Measurements from ENCODE around the gene VASN.

Gene VASN

DNA sequence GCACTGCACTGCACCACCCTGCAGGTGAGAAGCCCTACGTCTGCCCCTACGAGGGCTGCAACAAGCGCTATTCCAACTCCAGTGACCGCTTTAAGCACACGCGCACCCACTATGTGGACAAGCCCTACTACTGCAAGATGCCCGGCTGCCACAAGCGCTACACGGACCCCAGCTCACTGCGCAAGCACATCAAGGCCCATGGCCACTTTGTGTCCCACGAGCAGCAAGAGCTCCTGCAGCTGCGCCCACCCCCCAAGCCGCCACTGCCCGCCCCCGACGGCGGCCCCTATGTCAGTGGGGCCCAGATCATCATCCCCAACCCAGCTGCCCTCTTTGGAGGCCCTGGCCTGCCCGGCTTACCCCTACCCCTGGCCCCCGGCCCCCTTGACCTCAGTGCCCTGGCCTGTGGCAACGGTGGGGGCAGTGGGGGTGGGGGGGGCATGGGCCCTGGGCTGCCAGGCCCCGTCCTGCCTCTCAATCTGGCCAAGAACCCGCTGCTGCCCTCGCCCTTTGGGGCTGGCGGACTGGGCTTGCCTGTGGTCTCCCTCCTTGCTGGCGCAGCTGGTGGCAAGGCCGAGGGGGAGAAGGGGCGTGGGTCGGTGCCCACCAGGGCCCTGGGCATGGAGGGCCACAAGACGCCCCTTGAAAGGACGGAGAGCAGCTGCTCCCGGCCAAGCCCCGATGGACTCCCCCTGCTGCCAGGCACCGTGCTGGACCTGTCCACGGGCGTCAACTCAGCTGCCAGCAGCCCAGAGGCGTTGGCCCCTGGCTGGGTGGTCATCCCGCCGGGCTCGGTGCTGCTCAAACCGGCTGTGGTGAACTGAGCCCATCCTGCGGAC is 34.7 kb upstream of the VASN start:
- Histone ChIP-seq H3K27me3 (no peaks in the 10 kb centered on the region), H3K9me3 (no peaks in the 10 kb centered on the region), H3K36me3 (peaks cover 47% of the 10 kb centered on the region), H3K4me1 (peaks cover 9% of the 10 kb centered on the region; the same call in 1 of the 2 replicates), H3K4me3 (ENCODE audit: low read depth, low read length) (no peak overlapping the region)
- TF ChIP-seq, protein P1, sequence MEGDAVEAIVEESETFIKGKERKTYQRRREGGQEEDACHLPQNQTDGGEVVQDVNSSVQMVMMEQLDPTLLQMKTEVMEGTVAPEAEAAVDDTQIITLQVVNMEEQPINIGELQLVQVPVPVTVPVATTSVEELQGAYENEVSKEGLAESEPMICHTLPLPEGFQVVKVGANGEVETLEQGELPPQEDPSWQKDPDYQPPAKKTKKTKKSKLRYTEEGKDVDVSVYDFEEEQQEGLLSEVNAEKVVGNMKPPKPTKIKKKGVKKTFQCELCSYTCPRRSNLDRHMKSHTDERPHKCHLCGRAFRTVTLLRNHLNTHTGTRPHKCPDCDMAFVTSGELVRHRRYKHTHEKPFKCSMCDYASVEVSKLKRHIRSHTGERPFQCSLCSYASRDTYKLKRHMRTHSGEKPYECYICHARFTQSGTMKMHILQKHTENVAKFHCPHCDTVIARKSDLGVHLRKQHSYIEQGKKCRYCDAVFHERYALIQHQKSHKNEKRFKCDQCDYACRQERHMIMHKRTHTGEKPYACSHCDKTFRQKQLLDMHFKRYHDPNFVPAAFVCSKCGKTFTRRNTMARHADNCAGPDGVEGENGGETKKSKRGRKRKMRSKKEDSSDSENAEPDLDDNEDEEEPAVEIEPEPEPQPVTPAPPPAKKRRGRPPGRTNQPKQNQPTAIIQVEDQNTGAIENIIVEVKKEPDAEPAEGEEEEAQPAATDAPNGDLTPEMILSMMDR (IDR thresholded peaks at IDR 0.05; ENCODE audit: low read depth, low read length), result no peak
- no peak for DNase-seq

DNA sequence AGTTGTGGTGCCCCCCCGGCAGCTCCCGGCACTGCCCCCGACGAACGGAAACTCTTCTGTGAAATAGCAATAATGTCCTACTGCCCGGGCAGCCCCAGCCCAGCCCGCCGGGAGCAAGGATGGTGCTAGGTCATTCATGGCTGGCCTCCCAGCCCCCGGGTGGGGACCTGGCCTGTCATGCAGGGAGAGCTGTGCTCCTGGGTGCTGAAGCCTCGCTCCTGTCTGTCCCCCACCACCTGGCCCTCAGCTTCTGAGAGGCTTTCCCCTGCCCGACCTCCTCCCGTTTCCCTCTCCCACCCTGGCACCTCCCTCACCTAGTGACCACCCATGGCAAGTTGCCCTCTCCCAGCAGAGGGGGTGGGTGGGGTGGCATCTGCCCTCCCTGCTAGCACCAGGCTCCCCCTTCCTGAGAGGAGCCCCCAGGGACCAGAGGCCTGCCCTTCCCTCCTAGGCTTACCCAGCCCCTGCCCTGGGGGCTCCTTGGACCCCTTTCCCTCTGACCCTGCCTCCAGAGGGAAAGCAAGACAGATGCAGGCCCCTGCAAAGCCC is 34.0 kb upstream of the VASN start:
- H3K9me3 ChIP-seq, result no peaks in the 10 kb centered on the region
- TF ChIP-seq, protein P1 (IDR thresholded peaks at IDR 0.05; ENCODE audit: low read depth, low read length), result no peak
- no peak for DNase-seq
- H3K27me3 ChIP-seq, result no peaks in the 10 kb centered on the region
- H3K4me1 ChIP-seq, result peaks cover 9% of the 10 kb centered on the region; the same call in 1 of the 2 replicates
- H3K4me3 ChIP-seq (ENCODE audit: low read depth, low read length), result no peak overlapping the region
- peaks cover 47% of the 10 kb centered on the region for H3K36me3 ChIP-seq

DNA sequence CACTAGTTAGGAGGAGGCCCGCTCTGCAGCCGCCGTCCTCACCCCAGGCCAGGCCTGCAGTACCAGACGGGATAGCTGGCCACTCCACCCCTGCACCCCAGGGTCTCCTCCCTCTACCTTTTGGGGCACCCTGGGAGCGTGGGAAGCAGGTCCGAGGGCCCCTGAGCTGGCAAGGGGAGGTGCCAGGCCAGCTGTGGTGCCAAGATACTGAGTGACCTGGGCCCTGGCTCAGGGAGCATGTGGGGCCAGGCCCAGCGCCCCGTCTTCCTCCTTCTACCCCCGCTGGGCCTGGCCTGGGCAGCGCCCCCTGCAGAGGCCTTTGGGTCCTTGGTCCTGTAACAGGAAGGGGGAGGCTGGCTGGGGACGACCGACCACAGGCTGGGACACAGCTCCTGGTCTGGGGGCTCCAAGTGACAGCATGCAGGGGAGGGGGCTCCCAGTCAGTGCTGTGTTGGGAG is 33.5 kb upstream of the VASN start:
- DNase-seq, result no peak
- Histone ChIP-seq H3K4me3 (ENCODE audit: low read depth, low read length) (no peak overlapping the region), H3K9me3 (no peaks in the 10 kb centered on the region), H3K4me1 (peaks cover 9% of the 10 kb centered on the region; the same call in 1 of the 2 replicates), H3K27me3 (no peaks in the 10 kb centered on the region), H3K36me3 (peaks cover 49% of the 10 kb centered on the region)
- TF ChIP-seq, protein P1 (IDR thresholded peaks at IDR 0.05; ENCODE audit: low read depth, low read length), result no peak; the same call in 1 of the 2 replicates

DNA sequence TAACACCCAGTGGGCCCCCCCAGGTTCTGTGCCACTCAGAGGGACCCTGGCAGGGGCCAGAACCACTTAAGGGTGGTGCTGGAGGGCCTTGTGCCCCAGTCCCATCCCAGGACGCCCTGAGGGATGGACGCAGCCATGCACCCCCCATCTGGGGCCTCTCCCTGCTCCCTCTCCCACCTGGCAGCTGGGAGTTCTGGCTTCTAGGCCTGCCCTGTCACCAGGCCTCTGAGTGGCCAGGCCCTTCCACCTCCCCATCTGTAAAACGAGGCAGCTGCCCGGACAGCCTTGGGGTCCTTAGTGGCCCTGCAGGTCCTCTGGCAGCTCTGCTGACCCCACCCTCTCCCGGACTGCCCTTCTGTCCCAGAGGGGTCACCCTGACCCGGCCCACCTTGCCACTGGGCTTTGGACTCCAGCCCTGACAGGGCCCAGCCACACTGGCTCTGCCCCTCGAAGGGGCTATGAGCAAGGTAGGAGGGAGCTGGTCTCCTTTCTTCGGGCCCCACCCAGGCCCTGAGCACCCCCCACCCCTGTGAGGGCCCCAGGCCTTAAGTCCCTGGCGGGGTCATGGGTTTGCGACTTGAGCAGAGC is 32.8 kb upstream of the VASN start:
- DNase-seq, result no peak
- Histone ChIP-seq H3K4me3 (ENCODE audit: low read depth, low read length) (no peak overlapping the region), H3K36me3 (peaks cover 49% of the 10 kb centered on the region), H3K9me3 (no peaks in the 10 kb centered on the region), H3K27me3 (no peaks in the 10 kb centered on the region), H3K4me1 (peaks cover 9% of the 10 kb centered on the region; the same call in 1 of the 2 replicates)
- TF ChIP-seq, protein P1 (IDR thresholded peaks at IDR 0.05; ENCODE audit: low read depth, low read length), result no peak

DNA sequence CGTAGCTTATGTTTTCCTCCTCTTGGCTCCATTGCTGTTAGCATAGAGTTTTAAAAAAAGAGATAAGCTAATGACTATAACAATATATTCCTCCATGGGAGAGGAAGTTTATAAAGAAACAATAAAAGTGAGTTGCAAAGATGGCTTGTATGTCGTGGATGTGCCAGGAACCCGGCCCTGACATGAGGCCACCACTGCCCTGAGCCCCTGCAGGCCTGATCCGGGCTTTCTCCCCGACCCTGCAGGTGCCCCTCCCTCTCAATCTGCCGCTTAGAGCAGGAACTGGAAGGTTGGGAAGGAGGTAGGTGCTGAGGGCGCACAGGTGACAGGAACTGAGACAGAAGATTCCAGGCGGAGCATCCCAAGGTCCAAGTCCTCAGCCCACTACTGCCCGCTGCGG is 32.2 kb upstream of the VASN start:
- Histone ChIP-seq H3K4me3 (ENCODE audit: low read depth, low read length) (no peak overlapping the region), H3K4me1 (peaks cover 9% of the 10 kb centered on the region; the same call in 1 of the 2 replicates), H3K27me3 (no peaks in the 10 kb centered on the region), H3K36me3 (peaks cover 49% of the 10 kb centered on the region), H3K9me3 (no peaks in the 10 kb centered on the region)
- DNase-seq, result no peak
- TF ChIP-seq, protein P1 (IDR thresholded peaks at IDR 0.05; ENCODE audit: low read depth, low read length), result no peak

Data from BE2C (cell line).